SK-N-SH treated with all-trans-retinoic acid at 6 μM for 48 hours (cell line): ENCODE data around the gene NEIL3.

Experiments
- ATAC-seq: fragments of 200-7000 bp; cut with Tn5 transposase; 3 replicates; pipeline ENCODE4 v1.9.1; 2020; ENCODE audit warnings: mild to moderate bottlenecking, moderate library complexity
- ARNTL ChIP-seq: fragments of 450-650 bp; formaldehyde crosslinking; IDR thresholded peaks from 2 replicates; pipeline ENCODE4 v1.5.0; 2020; ENCODE audit warnings: low read depth, mild to moderate bottlenecking, moderate library complexity, borderline replicate concordance
- BACH2 ChIP-seq: fragments of 250-450 bp; sonication (Bioruptor Pico); IDR thresholded peaks from 2 replicates; pipeline ENCODE4 v1.9.0; 2021; ENCODE audit warnings: mild to moderate bottlenecking, borderline replicate concordance
- CSDC2 ChIP-seq: fragments of 250-450 bp; sonication (Bioruptor Pico); IDR thresholded peaks from 2 replicates; pipeline ENCODE4 v1.5.0; 2020; ENCODE audit warnings: mild to moderate bottlenecking, moderate library complexity
- ESRRG ChIP-seq: fragments of 250-450 bp; sonication (Bioruptor Pico); IDR thresholded peaks from 2 replicates; pipeline ENCODE4 v1.6.1; 2021; ENCODE audit warnings: mild to moderate bottlenecking
- GLIS3 ChIP-seq: fragments of 250-450 bp; sonication (Bioruptor Pico); IDR thresholded peaks from 2 replicates; pipeline ENCODE4 v1.5.0; 2020; ENCODE audit warnings: mild to moderate bottlenecking, moderate library complexity
- ISL1 ChIP-seq: fragments of 250-450 bp; sonication (Bioruptor Pico); IDR thresholded peaks from 2 replicates; pipeline ENCODE4 v2.1.2; 2022; ENCODE audit warnings: mild to moderate bottlenecking, moderate library complexity
- OSR1 ChIP-seq: fragments of 250-450 bp; sonication (Bioruptor Pico); IDR thresholded peaks from 2 replicates; pipeline ENCODE4 v1.8.0; 2022; ENCODE audit warnings: moderate library complexity, mild to moderate bottlenecking, inconsistent platforms
- PATZ1 ChIP-seq: fragments of 250-450 bp; sonication (Bioruptor Pico); IDR thresholded peaks from 2 replicates; pipeline ENCODE4 v1.8.0; 2020; ENCODE audit warnings: mild to moderate bottlenecking, moderate library complexity, borderline replicate concordance
- RARB ChIP-seq: fragments of 250-450 bp; sonication (Bioruptor Pico); IDR thresholded peaks from 2 replicates; pipeline ENCODE4 v1.8.0; 2021; ENCODE audit warnings: mild to moderate bottlenecking, moderate library complexity
- SNAI2 ChIP-seq: fragments of 250-450 bp; sonication (Bioruptor Pico); IDR thresholded peaks from 2 replicates; pipeline ENCODE4 v1.5.0; 2020; ENCODE audit warnings: mild to moderate bottlenecking, moderate library complexity
- TCF4 ChIP-seq: fragments of 250-450 bp; sonication (Bioruptor Pico); IDR thresholded peaks from 2 replicates; pipeline ENCODE4 v1.8.0; 2021; ENCODE audit warnings: mild to moderate bottlenecking, moderate library complexity, borderline replicate concordance
- TOX ChIP-seq: fragments of 250-450 bp; sonication (Bioruptor Pico); IDR thresholded peaks from 2 replicates; pipeline ENCODE4 v1.8.0; 2021; ENCODE audit warnings: mild to moderate bottlenecking, moderate library complexity, borderline replicate concordance
- ZFP3 ChIP-seq: fragments of 250-450 bp; sonication (Bioruptor Pico); IDR thresholded peaks from 2 replicates; pipeline ENCODE4 v1.5.0; 2020; ENCODE audit warnings: mild to moderate bottlenecking, moderate library complexity
- ZFP30 ChIP-seq: fragments of 450-650 bp; formaldehyde crosslinking; IDR thresholded peaks from 2 replicates; pipeline ENCODE4 v1.5.0; 2022; ENCODE audit warnings: mild to moderate bottlenecking, moderate library complexity
- ZNF565 ChIP-seq: fragments of 450-650 bp; formaldehyde crosslinking; conservative IDR thresholded peaks from 2 replicates; pipeline ENCODE4 v1.5.0; 2020; ENCODE audit warnings: low read depth, mild to moderate bottlenecking, moderate library complexity
- ZNF70 ChIP-seq: fragments of 450-650 bp; formaldehyde crosslinking; IDR thresholded peaks from 2 replicates; pipeline ENCODE4 v1.5.0; 2020; ENCODE audit warnings: mild to moderate bottlenecking, moderate library complexity
- ZNF8 ChIP-seq: fragments of 450-650 bp; formaldehyde crosslinking; IDR thresholded peaks from 2 replicates; pipeline ENCODE4 v1.5.0; 2020; ENCODE audit warnings: mild to moderate bottlenecking, moderate library complexity
- TF ChIP-seq, protein P1 (sequence below): fragments of 250-450 bp; sonication (Bioruptor Pico); IDR thresholded peaks from 2 replicates; pipeline ENCODE4 v1.5.0; 2020; ENCODE audit warnings: mild to moderate bottlenecking, moderate library complexity

NEIL3 gene

DNA sequence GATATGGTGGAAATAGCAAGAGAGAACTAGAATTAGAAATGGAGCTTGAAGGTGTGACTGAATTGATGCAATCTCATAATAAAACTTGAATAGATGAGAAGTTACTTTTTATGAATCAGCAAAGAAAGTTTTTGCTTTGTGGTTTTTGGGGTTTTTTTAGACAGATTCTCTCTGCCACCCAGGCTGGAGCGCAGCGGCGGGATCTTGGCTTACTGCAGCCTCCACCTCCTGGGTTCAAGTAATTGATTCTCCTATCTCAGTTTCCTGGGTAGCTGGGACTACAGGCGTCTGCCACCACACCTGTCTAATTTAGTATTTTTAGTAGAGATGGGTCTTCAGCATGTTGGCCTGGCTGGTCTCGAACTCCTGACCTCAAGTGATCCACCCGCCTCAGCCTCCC lies 23.7 kb upstream of the NEIL3 start:
- TF ChIP-seq, protein P1, sequence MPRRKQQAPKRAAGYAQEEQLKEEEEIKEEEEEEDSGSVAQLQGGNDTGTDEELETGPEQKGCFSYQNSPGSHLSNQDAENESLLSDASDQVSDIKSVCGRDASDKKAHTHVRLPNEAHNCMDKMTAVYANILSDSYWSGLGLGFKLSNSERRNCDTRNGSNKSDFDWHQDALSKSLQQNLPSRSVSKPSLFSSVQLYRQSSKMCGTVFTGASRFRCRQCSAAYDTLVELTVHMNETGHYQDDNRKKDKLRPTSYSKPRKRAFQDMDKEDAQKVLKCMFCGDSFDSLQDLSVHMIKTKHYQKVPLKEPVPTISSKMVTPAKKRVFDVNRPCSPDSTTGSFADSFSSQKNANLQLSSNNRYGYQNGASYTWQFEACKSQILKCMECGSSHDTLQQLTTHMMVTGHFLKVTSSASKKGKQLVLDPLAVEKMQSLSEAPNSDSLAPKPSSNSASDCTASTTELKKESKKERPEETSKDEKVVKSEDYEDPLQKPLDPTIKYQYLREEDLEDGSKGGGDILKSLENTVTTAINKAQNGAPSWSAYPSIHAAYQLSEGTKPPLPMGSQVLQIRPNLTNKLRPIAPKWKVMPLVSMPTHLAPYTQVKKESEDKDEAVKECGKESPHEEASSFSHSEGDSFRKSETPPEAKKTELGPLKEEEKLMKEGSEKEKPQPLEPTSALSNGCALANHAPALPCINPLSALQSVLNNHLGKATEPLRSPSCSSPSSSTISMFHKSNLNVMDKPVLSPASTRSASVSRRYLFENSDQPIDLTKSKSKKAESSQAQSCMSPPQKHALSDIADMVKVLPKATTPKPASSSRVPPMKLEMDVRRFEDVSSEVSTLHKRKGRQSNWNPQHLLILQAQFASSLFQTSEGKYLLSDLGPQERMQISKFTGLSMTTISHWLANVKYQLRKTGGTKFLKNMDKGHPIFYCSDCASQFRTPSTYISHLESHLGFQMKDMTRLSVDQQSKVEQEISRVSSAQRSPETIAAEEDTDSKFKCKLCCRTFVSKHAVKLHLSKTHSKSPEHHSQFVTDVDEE (CRISPR knock-in tag) = no peak
- no peak for ATAC-seq

DNA sequence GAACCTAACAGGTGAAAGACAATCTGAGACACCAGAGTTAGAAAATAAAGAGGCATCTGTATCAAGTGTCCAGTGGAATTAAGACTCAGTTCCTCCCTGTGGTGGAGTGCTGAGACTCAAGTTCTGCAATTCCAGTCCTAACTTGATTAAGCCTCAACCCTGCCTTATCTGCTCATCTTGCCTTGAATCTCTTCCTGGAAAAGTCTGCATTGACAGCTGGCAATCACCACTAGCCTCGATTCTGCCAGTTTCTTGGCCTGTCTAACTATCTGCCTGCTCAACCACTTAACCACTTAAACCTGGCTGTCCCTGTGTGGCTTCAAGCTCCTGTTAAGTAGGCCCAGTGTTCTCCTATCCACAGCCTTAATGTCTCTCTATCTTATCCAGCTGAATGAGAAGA lies 22.4 kb upstream of the NEIL3 start:
- TF ChIP-seq ZNF70 (CRISPR knock-in tag) (no peak), CSDC2 (CRISPR knock-in tag) (no peak), ZNF565 (CRISPR knock-in tag) (no peak), ZNF8 (no peak), TOX (CRISPR knock-in tag) (no peak), GLIS3 (CRISPR knock-in tag) (no peak), SNAI2 (CRISPR knock-in tag) (no peak)
- TF ChIP-seq, protein P1 (CRISPR knock-in tag) = no peak
- no peak for ATAC-seq

GRCh38 chr4:177288335-177288734 lies 21.3 kb upstream of the NEIL3 start:
- ATAC-seq = no peak
- TF ChIP-seq CSDC2 (CRISPR knock-in tag) (no peak), GLIS3 (CRISPR knock-in tag) (no peak), SNAI2 (CRISPR knock-in tag) (no peak), BACH2 (CRISPR knock-in tag) (no peak), ZFP30 (CRISPR knock-in tag) (no peak), TCF4 (CRISPR knock-in tag) (no peak), ZFP3 (CRISPR knock-in tag) (no peak), ZNF565 (CRISPR knock-in tag) (no peak), ESRRG (no peak)
- TF ChIP-seq, protein P1 (CRISPR knock-in tag) = no peak

GRCh38 chr4:177290780-177291179 lies 18.9 kb upstream of the NEIL3 start:
- TF ChIP-seq ZNF8 = no peak
- no peak for TF ChIP-seq RARB
- TF ChIP-seq OSR1 (CRISPR knock-in tag) = no peak
- TF ChIP-seq CSDC2 (CRISPR knock-in tag) = no peak
- TF ChIP-seq PATZ1 (CRISPR knock-in tag) = no peak
- TF ChIP-seq GLIS3 (CRISPR knock-in tag) = no peak
- no peak for TF ChIP-seq ISL1
- TF ChIP-seq ESRRG = no peak
- TF ChIP-seq ARNTL = no peak
- ATAC-seq = no peak
